ENCODE measurements around the gene FSTL5.

- TF ChIP-seq ZNF70 (CRISPR knock-in tag; IDR thresholded peaks at IDR 0.05) (no peak), PATZ1 (CRISPR knock-in tag; IDR thresholded peaks at IDR 0.05; ENCODE audit: borderline replicate concordance) (no peak), POU6F1 (CRISPR knock-in tag; IDR thresholded peaks at IDR 0.05; ENCODE audit: borderline replicate concordance, low read depth) (no peak), CREB5 (CRISPR knock-in tag; IDR thresholded peaks at IDR 0.05; ENCODE audit: low read depth) (no peak), GLIS3 (CRISPR knock-in tag; IDR thresholded peaks at IDR 0.05) (no peak), PPARA (CRISPR knock-in tag; IDR thresholded peaks at IDR 0.05; ENCODE audit: borderline replicate concordance) (no peak), CSRNP3 (CRISPR knock-in tag; IDR thresholded peaks at IDR 0.05) (no peak), TSHZ2 (CRISPR knock-in tag; IDR thresholded peaks at IDR 0.05) (no peak), ARNTL (CRISPR knock-in tag; IDR thresholded peaks at IDR 0.05; ENCODE audit: borderline replicate concordance, low read depth) (no peak)
Measured at GRCh38 chr4:162046135-162046534, 117.7 kb downstream of the FSTL5 start.

Data from SK-N-SH treated with all-trans-retinoic acid at 6 μM for 48 hours (cell line).